ENCODE data around the gene CDCA4. TPM values are rescaled to one million over a fixed set of nuclear protein-coding genes. Genes with fewer than 3 reads are reported as not detected.
A peak's percentile ranks its signal among the peaks of the same experiment; 100 is the strongest.
"Not testable (repeated sequence)": the region's sequence is repeated elsewhere in the genome, so short reads cannot be mapped to it uniquely, and the experiment has no call there.

Gene CDCA4
- 64.6 and 66.3 TPM in 2 replicates for total RNA-seq

DNA sequence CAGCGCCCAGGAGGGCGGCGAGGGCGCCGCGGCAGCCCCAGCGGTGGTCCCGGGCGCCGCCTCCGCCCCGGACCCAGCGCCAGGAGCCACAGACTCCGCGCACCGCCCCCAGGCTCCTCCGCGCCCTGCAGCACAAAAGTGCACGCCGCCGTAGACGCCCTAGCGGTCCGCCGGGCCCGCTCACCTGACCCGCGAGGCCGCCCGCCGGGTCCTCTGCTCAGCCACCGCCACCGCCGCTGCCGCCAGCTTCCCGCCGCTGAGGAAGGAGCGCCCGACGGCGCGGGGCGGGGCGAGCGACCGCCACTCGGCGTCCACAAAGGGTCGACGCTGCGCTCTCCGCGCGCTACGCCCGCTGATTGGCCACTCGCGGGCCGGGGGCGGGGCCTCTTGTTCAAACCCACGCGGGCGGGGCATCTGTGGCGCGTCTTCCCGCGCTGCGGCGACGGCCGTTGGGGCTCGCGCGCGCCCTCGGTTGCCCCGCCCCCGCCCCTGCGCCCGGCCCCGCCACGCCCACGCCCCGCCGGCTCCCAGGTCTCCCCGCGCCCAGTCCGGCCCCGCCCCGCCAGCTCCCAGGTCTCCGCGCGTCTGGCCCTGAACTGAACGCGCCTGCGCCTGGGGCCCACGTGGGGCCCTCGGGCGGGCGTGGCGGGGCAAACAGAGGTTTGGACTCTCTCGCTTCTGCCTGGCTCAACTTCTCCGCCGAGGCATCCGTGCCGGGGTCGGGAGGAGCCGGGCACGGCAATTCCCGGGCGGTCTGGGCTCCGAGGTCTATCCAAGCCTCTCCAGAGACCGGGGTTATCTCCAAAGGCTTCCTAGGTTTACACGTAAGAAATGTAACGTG is at the start of gene CDCA4:
Gene CDCA4 (minus strand): TSS at position 269 of the 841 bp plus-strand sequence. CDS start 9,154 bp downstream, outside the sequence.
- H3K27ac Mint-ChIP-seq, result peak within 1 kb of the TSS; percentile 95
- intact Hi-C loops (cut with micrococcal nuclease), result loop anchor here (1.0 to 2.0 kb wide), 7 partner anchors 24 to 280 kb away; partner anchors contain the start of genes AHNAK2, BRF1, CLBA1 and GPR132
- H3K27me3 Mint-ChIP-seq, result no peaks in the 10 kb centered on the region
- peak within 1 kb of the TSS; percentile 100 for H3K4me3 Mint-ChIP-seq
- H3K4me1 Mint-ChIP-seq, result peaks cover 55% of the 10 kb centered on the region
- peak; percentile 99 for DNase-seq
- peaks cover 36% of the 10 kb centered on the region for H3K36me3 Mint-ChIP-seq (ENCODE audit: low read depth)
- no peaks in the 10 kb centered on the region for H3K9me3 Mint-ChIP-seq

DNA sequence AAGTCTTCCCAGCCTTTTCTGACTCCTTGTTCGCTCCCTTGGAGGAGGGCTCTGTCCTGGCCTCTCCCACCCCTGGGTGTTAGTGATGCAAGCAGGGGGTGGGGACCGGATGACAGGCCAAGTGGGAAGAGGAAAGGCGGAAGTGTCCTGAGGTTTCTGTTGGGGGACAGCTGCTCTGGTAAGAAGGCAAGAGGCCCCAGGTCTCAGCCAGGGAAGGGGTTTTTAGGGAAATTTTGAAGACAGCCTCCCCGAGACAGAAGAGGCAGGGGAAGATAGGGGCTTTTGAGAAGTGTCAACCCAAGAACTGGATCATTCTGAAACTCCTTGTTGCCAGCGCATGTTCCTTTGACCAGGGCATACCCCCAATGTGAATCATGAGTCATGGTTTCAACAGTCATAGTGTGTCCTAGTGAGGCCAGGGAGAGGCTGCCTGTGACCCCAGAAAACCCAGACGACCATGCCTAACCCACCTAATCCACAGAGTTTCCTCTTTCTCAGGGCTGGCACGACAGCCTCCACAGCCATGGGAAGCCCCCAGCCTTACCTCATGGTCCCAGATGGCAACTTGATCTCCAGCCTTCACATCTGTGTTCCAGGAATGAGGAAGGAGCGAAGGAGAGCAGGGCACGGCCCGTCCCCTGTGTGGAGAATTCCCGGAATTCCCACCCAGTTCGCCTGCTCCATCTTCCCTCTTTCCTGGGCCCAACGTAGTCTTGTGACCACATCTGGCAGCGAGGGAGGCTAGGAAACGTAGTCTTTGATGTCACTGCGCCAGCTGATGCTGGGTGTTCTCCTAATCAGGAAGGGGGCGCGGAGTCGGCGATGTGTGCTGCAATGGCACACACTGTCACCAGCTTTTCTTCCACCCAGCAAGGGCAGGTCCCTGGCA is 49.2 kb upstream of the CDCA4 start:
- Mint-ChIP-seq H3K4me1 (peaks cover 36% of the 10 kb centered on the region), H3K4me3 (peak overlapping the region; percentile 56), H3K27ac (peak overlapping the region; percentile 85), H3K9me3 (no peaks in the 10 kb centered on the region), H3K27me3 (peaks cover 6% of the 10 kb centered on the region), H3K36me3 (ENCODE audit: low read depth) (peaks cover 2% of the 10 kb centered on the region)
- intact Hi-C loops (cut with micrococcal nuclease), result loop anchor here (1.0 to 10.0 kb wide), 4 partner anchors 9 to 422 kb away; partner anchors contain the start of gene TEDC1
- DNase-seq, result peak; percentile 69

DNA sequence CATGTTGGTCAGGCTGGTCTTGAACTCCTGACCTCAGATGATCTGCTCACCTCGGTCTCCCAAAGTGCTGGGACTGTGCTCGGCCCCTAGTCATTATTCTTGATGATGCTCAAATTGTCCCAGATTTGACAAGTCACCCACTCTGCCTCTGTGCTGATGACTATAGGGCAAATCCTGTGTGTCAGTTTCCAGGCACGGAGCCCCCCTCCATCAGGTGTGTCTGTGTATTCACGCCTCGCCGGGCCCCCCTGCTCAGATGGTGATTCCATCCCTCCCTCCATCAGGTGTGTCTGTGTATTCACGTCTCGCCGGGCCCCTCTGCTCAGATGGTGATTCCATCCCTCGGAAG is 48.6 kb upstream of the CDCA4 start:
- Mint-ChIP-seq H3K4me1 (peaks cover 40% of the 10 kb centered on the region), H3K27ac (peak overlapping the region; percentile 85), H3K36me3 (ENCODE audit: low read depth) (peaks cover 2% of the 10 kb centered on the region), H3K27me3 (peaks cover 6% of the 10 kb centered on the region), H3K4me3 (peak overlapping the region; percentile 56), H3K9me3 (no peaks in the 10 kb centered on the region)
- intact Hi-C loops (cut with micrococcal nuclease), result loop anchor here (5.0 to 10.0 kb wide), 2 partner anchors 225 to 423 kb away; partner anchors contain the start of gene TEDC1
- no peak for DNase-seq

DNA sequence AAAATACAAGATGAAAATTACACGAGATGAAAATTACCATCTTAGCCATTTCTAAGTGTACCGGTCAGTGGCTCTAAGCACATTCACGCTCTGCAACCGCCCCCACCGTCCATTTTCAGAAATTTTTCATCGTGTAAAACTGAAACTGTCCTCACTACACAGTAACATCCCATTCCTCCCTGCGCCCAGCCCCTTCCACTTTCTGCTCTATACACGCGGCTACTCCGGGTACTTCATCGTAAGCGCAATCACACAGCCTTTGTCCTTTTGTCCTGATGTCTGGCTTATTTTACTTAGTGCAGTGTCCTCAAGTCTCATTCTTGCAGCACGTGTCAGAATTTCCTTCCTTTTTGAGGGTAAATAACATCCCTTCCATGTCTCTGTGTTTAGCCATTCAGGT is 47.9 kb upstream of the CDCA4 start:
- intact Hi-C loops (cut with micrococcal nuclease), result loop anchor here (5.0 to 10.0 kb wide), 2 partner anchors 226 to 423 kb away; partner anchors contain the start of gene TEDC1
- peaks cover 5% of the 10 kb centered on the region for H3K36me3 Mint-ChIP-seq (ENCODE audit: low read depth)
- H3K4me1 Mint-ChIP-seq, result peaks cover 45% of the 10 kb centered on the region
- H3K9me3 Mint-ChIP-seq, result no peaks in the 10 kb centered on the region
- peaks cover 6% of the 10 kb centered on the region for H3K27me3 Mint-ChIP-seq
- DNase-seq, result no peak
- H3K4me3 Mint-ChIP-seq, result no peak overlapping the region
- peak overlapping the region; percentile 0 for H3K27ac Mint-ChIP-seq

DNA sequence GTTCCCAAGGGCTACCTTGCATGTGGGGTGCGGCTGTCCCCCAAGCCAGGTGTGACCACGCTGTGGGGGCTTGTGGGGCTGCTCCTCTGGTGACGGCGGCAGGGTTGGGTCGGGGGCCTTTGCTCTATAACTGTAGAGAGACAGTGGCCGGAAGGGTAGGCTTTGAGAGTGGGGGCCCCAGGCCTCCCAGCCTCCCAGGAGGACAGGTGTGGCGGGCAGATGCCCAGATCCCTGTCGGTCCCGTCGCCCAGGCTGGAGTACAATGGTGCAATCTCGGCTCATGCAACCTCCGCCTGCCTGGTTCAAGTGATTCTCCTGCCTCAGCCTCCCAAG is 47.1 kb upstream of the CDCA4 start:
- DNase-seq, result no peak
- Mint-ChIP-seq H3K27ac (no peak overlapping the region), H3K4me1 (peaks cover 50% of the 10 kb centered on the region), H3K4me3 (no peak overlapping the region), H3K9me3 (no peaks in the 10 kb centered on the region), H3K36me3 (ENCODE audit: low read depth) (peaks cover 5% of the 10 kb centered on the region), H3K27me3 (peaks cover 6% of the 10 kb centered on the region)
- intact Hi-C loops (cut with micrococcal nuclease), result loop anchor here (5.0 to 10.0 kb wide), 2 partner anchors 227 to 424 kb away; partner anchors contain the start of gene TEDC1

DNA sequence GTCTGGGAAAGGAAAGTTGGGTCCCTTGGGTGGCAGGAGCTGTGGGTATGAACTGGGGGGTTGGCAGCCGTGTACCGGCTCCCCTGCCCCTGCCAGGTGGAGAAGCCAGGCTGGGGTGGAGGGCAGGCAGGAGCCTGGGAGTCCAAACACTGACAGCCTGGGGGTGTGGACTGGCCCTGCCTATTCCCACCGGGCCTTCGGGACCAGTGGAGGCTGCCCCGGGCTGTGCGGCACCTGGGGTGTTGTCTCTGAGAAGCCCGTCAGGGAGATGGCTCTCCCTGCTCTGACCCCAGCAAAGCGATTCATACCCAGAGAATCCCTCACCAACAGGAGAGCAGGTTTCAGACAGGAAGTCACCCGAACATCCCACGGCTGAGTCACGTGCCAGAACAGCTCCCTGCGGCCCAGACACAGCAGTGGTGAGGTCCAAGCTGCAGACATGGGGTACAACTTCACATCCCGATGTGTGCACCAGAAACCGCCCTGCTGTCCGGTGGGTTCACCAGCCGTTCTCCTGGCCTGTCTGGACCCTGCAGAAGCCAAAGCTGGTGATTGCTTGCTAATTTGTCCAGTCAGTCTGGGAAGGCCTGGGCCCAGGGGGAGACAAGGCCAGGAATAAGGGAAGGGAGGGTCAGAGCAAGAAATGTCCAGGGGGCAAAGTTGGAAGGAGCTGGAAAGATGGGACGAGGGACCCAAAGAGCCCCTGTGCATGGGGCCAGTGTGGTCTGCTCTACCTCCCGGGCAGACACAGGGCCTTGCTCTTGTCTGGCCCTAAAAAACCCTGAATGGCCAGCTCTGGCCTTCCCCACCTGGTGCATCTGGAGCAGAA is 46.5 kb upstream of the CDCA4 start:
- H3K27ac Mint-ChIP-seq, result peak overlapping the region; percentile 72
- no peaks in the 10 kb centered on the region for H3K9me3 Mint-ChIP-seq
- H3K27me3 Mint-ChIP-seq, result peaks cover 6% of the 10 kb centered on the region
- DNase-seq, result peak; percentile 83
- H3K4me1 Mint-ChIP-seq, result peaks cover 54% of the 10 kb centered on the region
- intact Hi-C loops (cut with micrococcal nuclease), result loop anchor here (5.0 to 10.0 kb wide), 2 partner anchors 227 to 425 kb away; partner anchors contain the start of gene TEDC1
- H3K36me3 Mint-ChIP-seq (ENCODE audit: low read depth), result peaks cover 5% of the 10 kb centered on the region
- H3K4me3 Mint-ChIP-seq, result peak overlapping the region; percentile 70

DNA sequence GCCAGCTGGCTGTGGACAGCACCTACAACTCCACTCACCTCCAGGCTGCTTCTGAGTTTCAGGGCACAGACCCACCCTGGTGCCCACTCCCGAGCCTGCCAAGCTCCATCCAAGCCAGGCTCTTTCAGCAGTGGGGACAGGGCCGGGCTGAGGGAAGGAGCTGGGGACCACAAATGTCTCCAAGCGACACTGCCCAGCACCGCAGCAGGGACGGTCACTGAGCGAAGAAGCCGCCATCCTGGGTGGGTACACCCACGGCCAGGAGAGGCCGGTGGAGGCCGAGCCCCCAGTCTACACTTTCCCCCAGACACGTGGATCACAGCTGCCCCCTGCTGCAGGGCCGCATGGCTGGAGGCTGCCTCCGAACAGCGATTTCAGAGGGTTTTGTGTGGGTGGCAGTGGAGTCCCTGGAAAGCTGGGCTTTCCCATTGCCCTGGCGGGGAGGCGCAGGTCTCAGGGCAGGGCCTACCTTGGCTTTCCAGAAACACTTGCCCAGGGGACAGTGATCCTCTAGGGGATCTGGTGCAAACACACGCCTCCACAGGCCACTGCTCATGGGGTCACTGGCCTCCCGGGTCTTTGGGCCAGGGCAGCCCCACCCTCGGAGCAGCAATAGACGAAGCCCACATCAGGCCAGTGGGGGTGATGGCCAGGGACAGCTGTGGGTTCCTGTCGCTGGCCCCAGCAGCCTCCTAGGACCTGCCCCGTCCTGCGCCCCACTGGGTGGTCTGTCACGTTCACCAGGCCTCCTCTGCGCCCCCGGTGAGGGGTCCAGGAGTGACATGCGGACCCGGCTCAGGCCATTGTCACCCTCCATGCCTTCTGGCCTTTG is 45.6 kb upstream of the CDCA4 start:
- Mint-ChIP-seq H3K4me3 (peak overlapping the region; percentile 92), H3K36me3 (ENCODE audit: low read depth) (peaks cover 10% of the 10 kb centered on the region), H3K27ac (peak overlapping the region; percentile 90), H3K4me1 (peaks cover 58% of the 10 kb centered on the region), H3K27me3 (peaks cover under 1% of the 10 kb centered on the region), H3K9me3 (no peaks in the 10 kb centered on the region)
- no peak for DNase-seq
- intact Hi-C loops (cut with micrococcal nuclease), result loop anchor here (5.0 to 10.0 kb wide), 2 partner anchors 228 to 426 kb away; partner anchors contain the start of gene TEDC1

DNA sequence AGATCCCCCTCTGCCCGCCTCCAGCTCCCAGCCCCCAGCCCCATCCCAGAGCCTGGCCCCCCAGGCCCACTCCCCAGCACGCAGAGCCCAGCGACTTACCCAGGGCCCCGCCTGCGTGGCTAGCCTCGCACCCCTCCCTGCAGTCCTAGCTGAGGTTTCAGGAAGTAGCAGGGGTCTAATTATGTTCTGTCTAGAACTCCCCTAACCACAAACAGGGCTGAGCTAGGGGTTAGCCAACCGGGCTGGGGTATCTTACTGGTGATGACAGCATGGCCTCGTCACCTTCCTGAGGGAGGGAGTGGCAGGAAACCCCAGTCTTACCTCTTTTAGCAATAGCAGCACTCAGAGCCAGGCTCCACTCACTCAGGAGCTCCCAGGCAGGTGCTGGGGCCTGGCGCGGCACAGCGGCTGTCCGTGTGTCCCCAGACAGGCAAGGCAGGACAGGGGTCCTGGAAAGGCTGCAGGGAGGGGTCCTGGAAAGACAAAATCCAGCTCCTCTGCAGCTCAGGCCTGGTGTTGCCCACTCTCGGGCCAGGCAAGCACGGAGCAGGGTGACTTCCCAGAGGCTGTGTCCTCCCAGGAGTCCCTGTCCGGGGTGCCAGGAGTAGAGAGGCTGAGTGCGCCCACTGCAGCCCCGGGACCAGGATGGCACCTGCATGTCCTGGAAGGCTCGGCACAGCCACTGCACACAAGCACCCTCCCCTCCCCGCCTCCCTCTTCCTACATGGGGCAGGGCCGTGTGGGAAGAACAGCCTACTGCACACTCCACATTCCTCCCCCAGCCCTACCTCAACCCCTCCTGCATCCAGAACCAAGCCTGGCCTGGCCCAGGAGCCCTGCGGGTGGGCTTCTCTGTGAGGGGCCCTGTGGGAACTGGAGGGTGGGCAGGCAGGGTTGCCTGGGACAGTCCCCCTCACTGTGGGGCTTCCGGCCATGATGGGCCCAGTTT is 44.7 kb upstream of the CDCA4 start, which contains the start of gene GPR132:
Gene GPR132 (minus strand): TSS at position 151 of the 949 bp plus-strand sequence. CDS start 10,010 bp downstream, outside the sequence.
- H3K27ac Mint-ChIP-seq, result peak within 1 kb of the TSS; percentile 90
- peaks cover 10% of the 10 kb centered on the region for H3K36me3 Mint-ChIP-seq (ENCODE audit: low read depth)
- H3K9me3 Mint-ChIP-seq, result no peaks in the 10 kb centered on the region
- peaks cover 59% of the 10 kb centered on the region for H3K4me1 Mint-ChIP-seq
- no peaks in the 10 kb centered on the region for H3K27me3 Mint-ChIP-seq
- intact Hi-C loops (cut with micrococcal nuclease), result loop anchor here (1.0 to 10.0 kb wide), 3 partner anchors 44 to 427 kb away; partner anchors contain the start of genes CDCA4 and TEDC1
- H3K4me3 Mint-ChIP-seq, result peak within 1 kb of the TSS; percentile 92
- DNase-seq, result peak; percentile 97

DNA sequence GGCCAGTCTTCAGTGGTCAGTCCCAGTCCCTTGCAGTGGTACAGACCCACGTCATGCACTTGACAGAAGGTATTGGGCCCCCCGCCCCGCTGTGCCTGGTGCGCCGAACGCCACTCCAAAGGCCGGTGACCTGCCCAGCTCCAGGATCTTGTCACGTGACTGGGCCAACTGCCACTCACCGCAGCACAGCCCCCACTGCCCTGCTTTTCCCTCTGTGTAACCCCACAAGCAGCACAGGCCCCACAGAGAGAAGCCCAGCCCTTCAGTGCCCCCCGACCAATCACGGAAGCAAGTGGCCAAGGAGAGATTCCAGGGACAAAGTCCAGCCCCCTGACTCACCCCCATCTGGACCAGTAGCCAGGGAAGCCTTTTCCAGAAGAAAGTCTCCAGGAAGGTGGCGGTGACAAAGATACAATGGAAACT is 43.8 kb upstream of the CDCA4 start:
- Mint-ChIP-seq H3K27me3 (no peaks in the 10 kb centered on the region), H3K9me3 (no peaks in the 10 kb centered on the region), H3K4me3 (peak overlapping the region; percentile 92), H3K36me3 (ENCODE audit: low read depth) (peaks cover 10% of the 10 kb centered on the region), H3K4me1 (peaks cover 59% of the 10 kb centered on the region), H3K27ac (peak overlapping the region; percentile 90)
- DNase-seq, result peak; percentile 74
- intact Hi-C loops (cut with micrococcal nuclease), result loop anchor here (1.0 to 10.0 kb wide), 3 partner anchors 43 to 428 kb away; partner anchors contain the start of genes CDCA4 and TEDC1

DNA sequence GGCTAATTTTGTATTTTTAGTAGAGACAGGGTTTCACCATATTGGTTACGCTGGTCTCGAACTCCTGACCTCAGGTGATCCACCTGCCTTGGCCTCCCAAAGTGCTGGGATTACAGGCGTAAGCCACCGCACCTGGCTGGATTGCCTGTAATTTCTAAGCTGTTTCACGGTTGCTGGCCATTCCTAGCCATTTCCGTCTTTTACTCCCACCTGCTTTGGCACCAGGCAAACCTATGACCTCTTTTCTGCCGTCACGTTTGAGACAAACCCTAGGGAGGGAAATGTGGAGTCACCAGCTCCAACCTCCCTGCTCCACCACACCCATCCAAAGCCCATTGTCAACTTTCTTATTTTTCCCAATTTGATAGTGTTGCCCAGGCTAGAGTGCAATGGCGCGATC is 43.1 kb upstream of the CDCA4 start:
- Mint-ChIP-seq H3K36me3 (ENCODE audit: low read depth) (peaks cover 16% of the 10 kb centered on the region), H3K27ac (peak overlapping the region; percentile 90), H3K27me3 (no peaks in the 10 kb centered on the region), H3K4me3 (peak overlapping the region; percentile 92), H3K9me3 (no peaks in the 10 kb centered on the region), H3K4me1 (peaks cover 63% of the 10 kb centered on the region)
- no peak for DNase-seq
- intact Hi-C loops (cut with micrococcal nuclease), result loop anchor here (10.0 kb wide), 1 partner anchor 231 kb away; no protein-coding TSS in a partner anchor

DNA sequence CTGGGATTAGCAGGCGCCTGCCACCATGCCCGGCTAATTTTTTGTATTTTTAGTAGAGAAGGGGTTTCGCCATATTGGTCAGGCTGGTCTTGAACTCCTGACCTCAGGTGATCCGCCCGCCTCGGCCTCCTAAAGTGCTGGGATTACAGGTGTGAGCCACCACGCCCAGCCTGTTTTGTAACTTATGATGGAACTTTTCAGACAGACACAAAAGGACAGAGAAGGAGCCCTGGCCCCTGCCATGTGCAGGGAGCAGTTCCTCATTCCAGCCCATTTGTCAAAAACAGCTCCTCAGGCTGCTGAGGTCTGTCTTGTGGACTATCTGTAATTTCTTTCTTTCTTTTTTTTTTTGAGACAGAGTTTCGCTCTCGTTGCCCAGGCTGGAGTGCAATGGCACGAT is 42.6 kb upstream of the CDCA4 start:
- Mint-ChIP-seq H3K27ac (peak overlapping the region; percentile 90), H3K36me3 (ENCODE audit: low read depth) (peaks cover 16% of the 10 kb centered on the region), H3K4me1 (peaks cover 63% of the 10 kb centered on the region), H3K4me3 (peak overlapping the region; percentile 92)
- not testable (repeated sequence) for H3K9me3 Mint-ChIP-seq, DNase-seq, H3K27me3 Mint-ChIP-seq
- intact Hi-C loops (cut with micrococcal nuclease), result loop anchor here (10.0 kb wide), 1 partner anchor 231 kb away; no protein-coding TSS in a partner anchor
